ENCODE data around the gene EGLN3.

Gene EGLN3

GRCh38 chr14:33959692-33960151 lies 8.8 kb upstream of the EGLN3 start:
- DNase-seq: peak; percentile 30

DNA sequence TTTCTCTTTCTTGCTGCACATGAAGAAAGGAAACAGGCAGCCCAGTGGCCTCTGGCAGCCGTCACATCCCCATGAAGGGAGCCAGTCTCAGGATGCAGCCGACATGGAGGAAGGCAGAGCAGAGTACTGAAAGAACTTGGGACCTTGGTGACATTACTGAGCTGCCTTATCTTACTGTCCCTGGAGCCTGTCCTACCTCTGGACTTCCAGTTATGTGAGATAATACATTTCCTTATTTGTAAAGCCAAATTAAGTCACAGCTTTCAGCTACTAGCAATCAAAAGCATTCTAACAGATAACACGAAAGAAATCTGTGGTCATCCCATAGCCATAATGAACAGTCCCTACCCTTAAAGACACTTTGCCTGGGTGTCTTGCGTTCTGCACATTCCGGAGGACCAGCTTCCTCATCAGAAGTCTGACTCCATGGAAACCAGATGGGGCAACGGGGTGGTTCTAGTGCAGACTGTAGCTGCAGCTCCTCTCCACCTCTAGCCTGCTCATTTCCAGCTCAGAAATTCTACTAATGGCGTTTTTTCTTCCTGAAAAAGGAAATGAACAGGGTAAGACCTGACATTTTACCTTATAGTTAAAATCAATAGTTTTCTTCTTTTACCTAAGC lies 7.8 kb upstream of the EGLN3 start:
- DNase-seq: no peak

GRCh38 chr14:33957993-33958392 lies 7.1 kb upstream of the EGLN3 start:
- no peak for DNase-seq

DNA sequence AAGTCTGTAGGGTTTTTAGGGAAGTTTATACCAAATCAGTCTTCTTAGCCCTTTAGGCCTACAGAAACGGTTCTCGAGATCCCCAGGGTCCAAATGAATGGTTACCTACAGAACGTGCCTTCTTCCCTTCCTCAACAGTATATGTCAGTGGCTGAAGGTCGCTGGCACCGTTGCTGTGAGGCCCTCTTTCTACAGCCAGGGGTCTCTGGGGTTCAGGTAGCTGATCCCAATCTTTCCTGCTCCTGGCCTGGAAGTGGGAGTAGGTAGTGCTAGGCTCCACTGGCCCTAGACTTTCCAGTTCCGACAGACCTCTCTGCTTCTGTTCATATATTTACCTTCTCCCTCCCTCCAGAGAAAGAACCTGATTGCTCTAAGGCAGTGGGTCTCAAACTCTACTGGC lies 6.4 kb upstream of the EGLN3 start:
- no peak for DNase-seq

GRCh38 chr14:33956640-33957039 lies 5.8 kb upstream of the EGLN3 start:
- no peak for DNase-seq

- DNase-seq: no peak
Observed at GRCh38 chr14:33954016-33954598, 3.2 kb upstream of the EGLN3 start.

DNA sequence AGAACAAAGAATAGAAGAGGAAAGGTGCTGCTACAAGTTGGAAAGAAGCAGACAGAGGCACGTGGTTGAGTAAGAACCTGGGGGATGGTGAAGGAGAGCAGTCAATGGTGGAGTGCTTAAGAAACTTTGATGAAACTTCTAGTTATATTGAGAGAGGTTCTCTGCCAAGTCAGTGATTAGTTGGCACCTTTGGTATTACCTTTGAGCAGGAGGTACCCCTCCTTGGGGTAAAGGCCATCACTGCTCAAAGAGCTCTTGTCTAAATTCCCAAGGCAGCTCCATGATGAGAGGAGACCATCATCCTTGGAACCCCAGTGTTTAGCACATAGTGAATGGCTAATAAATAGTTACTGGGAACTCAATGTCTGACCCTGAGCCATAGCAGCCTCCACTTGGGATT lies 1.7 kb upstream of the EGLN3 start:
- DNase-seq: no peak

- DNase-seq: no peak
Observed at GRCh38 chr14:33951183-33951840, 438 bp upstream of the EGLN3 start.

DNA sequence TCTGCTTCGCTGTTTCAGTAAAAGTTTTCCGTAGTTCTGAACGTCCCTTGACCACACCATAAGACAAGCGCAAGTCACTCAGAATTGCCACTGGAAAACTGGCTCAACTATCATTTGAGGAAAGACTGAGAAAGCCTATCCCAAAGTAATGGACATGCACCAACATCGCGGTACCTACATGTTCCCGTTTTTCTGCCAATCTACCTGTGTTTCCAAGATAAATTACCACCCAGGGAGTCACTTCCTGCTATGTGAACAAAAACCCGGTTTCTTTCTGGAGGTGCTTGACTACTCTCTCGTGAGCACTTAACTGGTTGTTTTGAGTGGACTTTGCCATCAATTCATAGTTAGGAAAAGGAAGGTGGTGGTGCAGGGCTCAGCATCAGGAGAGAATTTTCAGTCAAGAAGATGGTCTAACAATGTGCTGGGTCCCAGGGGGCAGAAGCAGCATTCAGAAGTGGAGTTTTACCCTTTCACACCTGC lies 1.4 kb downstream of the EGLN3 start:
- DNase-seq: no peak

- DNase-seq: no peak
Observed at GRCh38 chr14:33948869-33949408, 1.9 kb downstream of the EGLN3 start.

DNA sequence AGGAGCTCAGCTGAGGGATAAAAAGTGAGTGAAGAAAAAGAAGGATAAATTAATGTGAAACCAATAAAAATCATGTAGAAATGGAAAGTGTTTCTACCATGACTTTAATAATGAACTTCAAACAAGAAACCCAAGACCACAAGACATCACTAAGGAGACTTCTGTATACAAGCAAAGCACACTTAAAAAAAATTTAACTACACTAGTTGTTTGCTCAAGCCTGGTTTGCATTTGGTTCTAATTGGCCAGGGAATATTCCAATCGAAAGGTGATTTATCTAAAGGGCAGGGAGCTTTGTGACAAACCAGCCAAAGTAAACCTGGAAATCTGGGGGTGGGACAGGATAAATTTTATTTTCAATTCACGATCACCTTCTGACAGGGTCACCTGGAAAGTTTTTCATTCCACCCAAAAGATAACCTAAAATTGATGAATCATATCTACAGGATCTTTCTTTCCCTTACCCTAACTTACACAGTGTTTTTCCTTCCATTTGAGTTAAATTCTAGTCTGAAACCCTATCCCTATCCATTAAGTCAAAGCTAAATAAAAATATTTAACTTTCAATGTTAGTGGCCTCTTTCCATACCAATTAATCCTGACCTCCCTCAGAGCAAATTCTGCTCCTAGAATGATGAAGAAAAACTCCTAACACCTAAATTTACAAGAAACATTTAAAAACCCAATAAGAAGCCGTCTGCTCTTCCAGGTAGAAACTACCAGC lies 2.6 kb downstream of the EGLN3 start:
- no peak for DNase-seq

- DNase-seq: no peak
Observed at GRCh38 chr14:33946679-33947476, 4.0 kb downstream of the EGLN3 start.

DNA sequence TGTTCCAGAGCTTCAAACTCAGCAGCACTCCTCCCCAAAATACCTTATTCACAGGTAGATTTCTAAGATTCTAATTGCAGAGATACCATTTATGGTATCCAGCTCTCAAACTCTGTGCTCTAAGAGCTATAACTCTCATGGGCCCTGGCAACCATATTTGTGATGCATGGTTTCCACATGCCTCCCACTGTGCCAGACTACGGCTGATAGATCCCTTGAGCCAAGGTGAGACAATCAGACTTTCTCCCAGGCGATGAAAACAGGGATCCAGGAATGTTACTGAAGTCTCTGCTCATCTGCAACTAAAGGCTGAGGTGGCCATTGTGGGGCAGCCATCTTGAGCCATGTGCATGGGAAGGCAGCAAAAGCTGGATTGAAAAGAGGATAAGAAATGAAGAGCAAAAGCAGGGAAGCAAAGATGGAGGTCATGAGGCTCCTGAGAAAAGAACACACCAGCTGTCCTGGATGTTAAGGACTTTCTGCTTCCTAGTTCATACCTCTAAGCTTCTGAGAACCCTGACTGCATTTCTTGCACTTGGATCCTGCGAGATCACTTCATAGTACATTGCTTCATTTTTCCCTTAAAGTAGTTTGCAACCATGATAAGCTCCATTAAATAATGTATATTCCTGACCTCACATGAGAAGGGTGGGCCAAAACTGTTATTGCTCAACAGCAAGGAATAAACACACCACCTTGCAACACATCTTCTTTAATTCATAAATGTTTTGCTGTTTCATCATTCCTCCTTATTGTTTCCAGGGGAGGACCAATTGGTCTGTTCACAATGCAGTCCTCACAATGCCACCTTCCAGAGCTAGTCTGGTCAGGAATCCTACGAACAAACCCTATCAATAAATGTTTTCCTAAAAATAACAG lies 5.4 kb downstream of the EGLN3 start:
- no peak for DNase-seq

DNA sequence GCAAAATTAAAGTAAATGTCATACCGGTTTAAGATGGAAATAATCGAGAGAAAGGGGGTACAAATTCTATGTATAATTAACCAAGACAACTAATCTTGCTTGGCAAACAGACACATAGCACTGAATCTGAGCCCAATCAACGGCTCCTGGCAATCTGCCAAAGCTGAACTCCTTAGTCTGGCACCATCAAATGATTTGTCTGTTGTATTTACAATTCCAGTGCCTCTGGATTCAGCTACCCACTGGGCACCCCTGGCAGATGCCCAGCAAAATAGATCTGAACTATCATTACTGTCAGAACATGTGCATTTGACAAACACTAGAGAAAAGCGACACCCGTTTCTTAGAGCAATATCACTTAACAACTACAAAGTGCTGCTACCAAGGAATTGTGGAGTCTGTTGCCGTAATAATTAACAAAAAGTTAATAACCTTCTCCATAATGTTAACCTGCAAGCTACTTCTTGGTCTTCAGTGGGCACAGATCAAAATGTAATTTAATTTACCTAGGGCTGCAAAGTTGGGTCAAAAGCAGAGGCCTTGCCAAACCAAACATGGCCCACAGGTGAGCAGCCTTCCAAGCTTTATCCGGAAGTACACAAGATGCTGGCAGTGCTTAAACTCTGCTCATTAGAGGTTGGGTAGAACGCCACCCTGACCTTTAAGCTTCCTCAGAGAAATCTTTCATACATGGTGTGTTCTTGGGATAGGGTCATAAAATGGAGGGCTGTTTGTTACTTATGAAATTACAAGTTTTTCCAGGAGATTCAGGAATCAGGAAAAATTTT lies 7.6 kb downstream of the EGLN3 start:
- DNase-seq: no peak

GRCh38 chr14:33941718-33942117 lies 9.2 kb downstream of the EGLN3 start:
- no peak for DNase-seq

GRCh38 chr14:33940561-33941011 lies 10.3 kb downstream of the EGLN3 start:
- DNase-seq: no peak

DNA sequence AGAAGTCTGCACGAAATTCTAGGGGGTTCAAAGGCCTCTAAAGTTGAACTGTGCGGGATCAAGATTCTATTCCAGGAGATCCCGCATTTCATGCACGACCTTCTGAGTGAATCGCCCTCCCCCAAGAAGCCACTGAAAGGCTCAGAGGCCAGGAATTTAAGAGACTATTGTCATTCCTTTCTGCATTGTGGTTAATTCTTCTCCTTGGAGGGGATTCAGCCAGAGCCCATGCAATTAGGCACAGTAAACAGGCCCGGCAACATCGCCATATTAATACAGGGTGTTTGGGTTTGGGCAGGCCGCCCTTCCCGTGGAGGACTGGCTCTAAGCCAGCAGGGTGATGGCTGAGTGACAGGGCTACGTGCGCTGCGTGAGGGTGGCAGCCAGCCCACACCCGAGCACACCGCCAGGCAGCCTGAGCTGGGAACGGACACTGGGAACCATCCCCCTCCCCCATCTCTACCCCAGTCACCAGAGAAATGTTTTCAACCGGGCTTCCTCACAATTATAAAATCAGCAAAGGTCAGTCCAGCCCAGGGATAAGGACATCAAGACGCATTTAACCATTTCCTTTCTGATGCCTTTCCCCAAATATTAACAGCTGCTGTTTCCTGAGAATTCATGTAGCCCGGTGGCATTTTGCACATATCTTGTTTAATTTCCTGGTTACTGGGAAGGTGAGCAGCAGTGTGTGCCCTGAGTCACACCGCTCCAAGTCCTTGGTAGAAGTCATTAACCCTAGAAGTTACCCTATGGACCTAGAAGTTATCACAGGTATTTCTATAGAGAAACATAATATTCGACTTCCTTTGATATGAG lies 12.5 kb downstream of the EGLN3 start:
- DNase-seq: no peak

DNA sequence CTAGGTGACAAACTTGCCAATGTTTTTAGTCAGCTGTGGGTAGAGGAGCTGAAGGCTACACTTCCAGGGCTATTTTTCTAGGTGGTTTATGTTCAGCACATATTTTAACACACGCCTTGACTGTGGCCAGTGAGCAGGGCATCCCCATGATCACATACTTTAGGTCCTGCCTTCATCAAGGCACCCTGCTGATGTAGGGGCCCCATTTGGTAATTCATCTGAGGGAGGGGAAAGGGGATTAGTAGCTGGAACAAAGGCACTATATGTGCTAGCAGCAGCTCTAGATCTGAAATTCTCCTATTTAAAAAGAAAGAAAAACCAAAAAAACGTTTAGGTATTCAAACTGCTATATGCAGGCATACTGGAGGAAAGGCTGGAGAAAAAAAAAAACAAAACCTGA lies 14.5 kb downstream of the EGLN3 start:
- DNase-seq: no peak

- DNase-seq: no peak
Observed at GRCh38 chr14:33934938-33935337, 15.9 kb downstream of the EGLN3 start.

Measured in NCI-H226 (cell line).